Measurements from ENCODE around the gene BHMT2. TPM values are rescaled to one million over a fixed set of nuclear protein-coding genes. Genes with fewer than 3 reads are reported as not detected.

BHMT2 gene
- total and polyA plus RNA-seq, 2 experiments from 2014 or later, result 1.7 to 1.9 TPM

DNA sequence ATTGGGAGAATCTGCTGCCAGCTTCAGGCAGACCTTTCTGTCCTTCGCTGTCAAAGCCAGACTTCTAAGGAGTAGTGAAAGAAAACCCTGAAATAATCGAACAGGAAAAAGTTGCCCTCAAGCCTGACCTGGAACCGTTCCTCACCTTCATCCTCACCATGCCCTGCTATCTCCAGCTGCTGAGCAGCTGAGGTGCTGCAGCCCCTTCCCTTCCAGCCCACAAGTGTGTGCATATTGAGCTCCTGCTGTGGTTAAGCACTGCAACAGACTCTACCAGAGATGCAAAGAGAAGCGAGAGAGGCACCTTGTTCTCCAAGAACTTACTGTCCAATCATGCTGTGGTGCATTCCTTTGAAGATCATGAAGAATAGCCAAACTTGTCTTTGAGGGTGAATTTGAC is 18.9 kb downstream of the BHMT2 start:
- Mint-ChIP-seq H3K4me3 (no peak overlapping the region), H3K9me3 (no peaks in the 10 kb centered on the region), H3K36me3 (ENCODE audit: low read depth) (no peaks in the 10 kb centered on the region), H3K27me3 (ENCODE audit: insufficient read depth, low read depth, poor library complexity) (no peaks in the 10 kb centered on the region), H3K4me1 (no peaks in the 10 kb centered on the region; the same call in 2 of the 3 replicates), H3K27ac (no peak overlapping the region)
- no peak overlapping the region for H3K4me2 ChIP-seq
- no peaks in the 10 kb centered on the region for H3K27me3 ChIP-seq (ENCODE audit: insufficient read depth)
- no peaks in the 10 kb centered on the region for H4K20me1 ChIP-seq (replicated peaks; ENCODE audit: insufficient read depth)
- H3K79me2 ChIP-seq (replicated peaks; ENCODE audit: insufficient read depth), result no peaks in the 10 kb centered on the region
- H2AFZ ChIP-seq, result no peak overlapping the region
- H3K27ac ChIP-seq (ENCODE audit: low read depth), result no peak overlapping the region
- H3K4me1 ChIP-seq (ENCODE audit: insufficient read depth), result no peaks in the 10 kb centered on the region
- no peak overlapping the region for H3K4me3 ChIP-seq
- TF ChIP-seq, protein P1, sequence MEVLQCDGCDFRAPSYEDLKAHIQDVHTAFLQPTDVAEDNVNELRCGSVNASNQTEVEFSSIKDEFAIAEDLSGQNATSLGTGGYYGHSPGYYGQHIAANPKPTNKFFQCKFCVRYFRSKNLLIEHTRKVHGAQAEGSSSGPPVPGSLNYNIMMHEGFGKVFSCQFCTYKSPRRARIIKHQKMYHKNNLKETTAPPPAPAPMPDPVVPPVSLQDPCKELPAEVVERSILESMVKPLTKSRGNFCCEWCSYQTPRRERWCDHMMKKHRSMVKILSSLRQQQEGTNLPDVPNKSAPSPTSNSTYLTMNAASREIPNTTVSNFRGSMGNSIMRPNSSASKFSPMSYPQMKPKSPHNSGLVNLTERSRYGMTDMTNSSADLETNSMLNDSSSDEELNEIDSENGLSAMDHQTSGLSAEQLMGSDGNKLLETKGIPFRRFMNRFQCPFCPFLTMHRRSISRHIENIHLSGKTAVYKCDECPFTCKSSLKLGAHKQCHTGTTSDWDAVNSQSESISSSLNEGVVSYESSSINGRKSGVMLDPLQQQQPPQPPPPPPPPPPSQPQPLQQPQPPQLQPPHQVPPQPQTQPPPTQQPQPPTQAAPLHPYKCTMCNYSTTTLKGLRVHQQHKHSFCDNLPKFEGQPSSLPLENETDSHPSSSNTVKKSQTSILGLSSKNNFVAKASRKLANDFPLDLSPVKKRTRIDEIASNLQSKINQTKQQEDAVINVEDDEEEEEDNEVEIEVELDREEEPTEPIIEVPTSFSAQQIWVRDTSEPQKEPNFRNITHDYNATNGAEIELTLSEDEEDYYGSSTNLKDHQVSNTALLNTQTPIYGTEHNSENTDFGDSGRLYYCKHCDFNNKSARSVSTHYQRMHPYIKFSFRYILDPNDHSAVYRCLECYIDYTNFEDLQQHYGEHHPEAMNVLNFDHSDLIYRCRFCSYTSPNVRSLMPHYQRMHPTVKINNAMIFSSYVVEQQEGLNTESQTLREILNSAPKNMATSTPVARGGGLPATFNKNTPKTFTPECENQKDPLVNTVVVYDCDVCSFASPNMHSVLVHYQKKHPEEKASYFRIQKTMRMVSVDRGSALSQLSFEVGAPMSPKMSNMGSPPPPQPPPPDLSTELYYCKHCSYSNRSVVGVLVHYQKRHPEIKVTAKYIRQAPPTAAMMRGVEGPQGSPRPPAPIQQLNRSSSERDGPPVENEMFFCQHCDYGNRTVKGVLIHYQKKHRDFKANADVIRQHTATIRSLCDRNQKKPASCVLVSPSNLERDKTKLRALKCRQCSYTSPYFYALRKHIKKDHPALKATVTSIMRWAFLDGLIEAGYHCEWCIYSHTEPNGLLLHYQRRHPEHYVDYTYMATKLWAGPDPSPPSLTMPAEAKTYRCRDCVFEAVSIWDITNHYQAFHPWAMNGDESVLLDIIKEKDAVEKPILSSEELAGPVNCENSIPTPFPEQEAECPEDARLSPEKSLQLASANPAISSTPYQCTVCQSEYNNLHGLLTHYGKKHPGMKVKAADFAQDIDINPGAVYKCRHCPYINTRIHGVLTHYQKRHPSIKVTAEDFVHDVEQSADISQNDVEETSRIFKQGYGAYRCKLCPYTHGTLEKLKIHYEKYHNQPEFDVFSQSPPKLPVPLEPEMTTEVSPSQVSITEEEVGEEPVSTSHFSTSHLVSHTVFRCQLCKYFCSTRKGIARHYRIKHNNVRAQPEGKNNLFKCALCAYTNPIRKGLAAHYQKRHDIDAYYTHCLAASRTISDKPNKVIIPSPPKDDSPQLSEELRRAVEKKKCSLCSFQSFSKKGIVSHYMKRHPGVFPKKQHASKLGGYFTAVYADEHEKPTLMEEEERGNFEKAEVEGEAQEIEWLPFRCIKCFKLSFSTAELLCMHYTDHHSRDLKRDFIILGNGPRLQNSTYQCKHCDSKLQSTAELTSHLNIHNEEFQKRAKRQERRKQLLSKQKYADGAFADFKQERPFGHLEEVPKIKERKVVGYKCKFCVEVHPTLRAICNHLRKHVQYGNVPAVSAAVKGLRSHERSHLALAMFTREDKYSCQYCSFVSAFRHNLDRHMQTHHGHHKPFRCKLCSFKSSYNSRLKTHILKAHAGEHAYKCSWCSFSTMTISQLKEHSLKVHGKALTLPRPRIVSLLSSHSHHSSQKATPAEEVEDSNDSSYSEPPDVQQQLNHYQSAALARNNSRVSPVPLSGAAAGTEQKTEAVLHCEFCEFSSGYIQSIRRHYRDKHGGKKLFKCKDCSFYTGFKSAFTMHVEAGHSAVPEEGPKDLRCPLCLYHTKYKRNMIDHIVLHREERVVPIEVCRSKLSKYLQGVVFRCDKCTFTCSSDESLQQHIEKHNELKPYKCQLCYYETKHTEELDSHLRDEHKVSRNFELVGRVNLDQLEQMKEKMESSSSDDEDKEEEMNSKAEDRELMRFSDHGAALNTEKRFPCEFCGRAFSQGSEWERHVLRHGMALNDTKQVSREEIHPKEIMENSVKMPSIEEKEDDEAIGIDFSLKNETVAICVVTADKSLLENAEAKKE (CRISPR knock-in tag; IDR thresholded peaks at IDR 0.05), result no peak
- TF ChIP-seq ZNF114 (CRISPR knock-in tag; IDR thresholded peaks at IDR 0.05) (no peak), EZH2phosphoT487 (IDR thresholded peaks at IDR 0.05; ENCODE audit: unreplicated experiment) (no peak), NANOG (IDR thresholded peaks at IDR 0.05; ENCODE audit: borderline replicate concordance) (no peak), EZH2 (IDR thresholded peaks at IDR 0.05; ENCODE audit: low read depth, unreplicated experiment) (no peak), CREB1 (CRISPR knock-in tag; IDR thresholded peaks at IDR 0.05; ENCODE audit: low read depth) (no peak), POLR2AphosphoS5 (IDR thresholded peaks at IDR 0.05; ENCODE audit: low read depth) (no peak), STAT1 (IDR thresholded peaks at IDR 0.05; ENCODE audit: unreplicated experiment) (no peak), JUNB (IDR thresholded peaks at IDR 0.05; ENCODE audit: unreplicated experiment) (no peak), ZNF331 (CRISPR knock-in tag; IDR thresholded peaks at IDR 0.05; ENCODE audit: low read depth) (no peak)
- TF ChIP-seq, protein P2, sequence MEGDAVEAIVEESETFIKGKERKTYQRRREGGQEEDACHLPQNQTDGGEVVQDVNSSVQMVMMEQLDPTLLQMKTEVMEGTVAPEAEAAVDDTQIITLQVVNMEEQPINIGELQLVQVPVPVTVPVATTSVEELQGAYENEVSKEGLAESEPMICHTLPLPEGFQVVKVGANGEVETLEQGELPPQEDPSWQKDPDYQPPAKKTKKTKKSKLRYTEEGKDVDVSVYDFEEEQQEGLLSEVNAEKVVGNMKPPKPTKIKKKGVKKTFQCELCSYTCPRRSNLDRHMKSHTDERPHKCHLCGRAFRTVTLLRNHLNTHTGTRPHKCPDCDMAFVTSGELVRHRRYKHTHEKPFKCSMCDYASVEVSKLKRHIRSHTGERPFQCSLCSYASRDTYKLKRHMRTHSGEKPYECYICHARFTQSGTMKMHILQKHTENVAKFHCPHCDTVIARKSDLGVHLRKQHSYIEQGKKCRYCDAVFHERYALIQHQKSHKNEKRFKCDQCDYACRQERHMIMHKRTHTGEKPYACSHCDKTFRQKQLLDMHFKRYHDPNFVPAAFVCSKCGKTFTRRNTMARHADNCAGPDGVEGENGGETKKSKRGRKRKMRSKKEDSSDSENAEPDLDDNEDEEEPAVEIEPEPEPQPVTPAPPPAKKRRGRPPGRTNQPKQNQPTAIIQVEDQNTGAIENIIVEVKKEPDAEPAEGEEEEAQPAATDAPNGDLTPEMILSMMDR (conservative IDR thresholded peaks at IDR 0.05; ENCODE audit: low read depth in 2 of 2), result no peak
- TF ChIP-seq, protein P3, sequence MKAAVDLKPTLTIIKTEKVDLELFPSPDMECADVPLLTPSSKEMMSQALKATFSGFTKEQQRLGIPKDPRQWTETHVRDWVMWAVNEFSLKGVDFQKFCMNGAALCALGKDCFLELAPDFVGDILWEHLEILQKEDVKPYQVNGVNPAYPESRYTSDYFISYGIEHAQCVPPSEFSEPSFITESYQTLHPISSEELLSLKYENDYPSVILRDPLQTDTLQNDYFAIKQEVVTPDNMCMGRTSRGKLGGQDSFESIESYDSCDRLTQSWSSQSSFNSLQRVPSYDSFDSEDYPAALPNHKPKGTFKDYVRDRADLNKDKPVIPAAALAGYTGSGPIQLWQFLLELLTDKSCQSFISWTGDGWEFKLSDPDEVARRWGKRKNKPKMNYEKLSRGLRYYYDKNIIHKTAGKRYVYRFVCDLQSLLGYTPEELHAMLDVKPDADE (IDR thresholded peaks at IDR 0.05), result no peak
- no peaks in the 10 kb centered on the region for H3F3A ChIP-seq (replicated peaks; ENCODE audit: low read depth)
- DNase-seq (ENCODE audit: low spot score) (no peak), ATAC-seq (no peak)
- no peaks in the 10 kb centered on the region for H3K9me2 ChIP-seq (ENCODE audit: insufficient read depth)
- no peaks in the 10 kb centered on the region for H3K36me3 ChIP-seq (ENCODE audit: insufficient read depth)
